HG02970 (cell line): ENCODE results near the gene FBXL7.

Experiments used
- ATAC-seq: cut with Tn5 transposase; IDR thresholded peaks from one replicate; pipeline ENCODE4 v1.9.1; 2021; ENCODE audit warnings: mild to moderate bottlenecking, moderate library complexity, moderate number of reproducible peaks; ENCODE audit not compliant: unreplicated experiment, low FRiP score

FBXL7 gene

GRCh38 chr5:15501091-15501791 lies 1.3 kb downstream of the FBXL7 start:
- ATAC-seq = no peak

DNA sequence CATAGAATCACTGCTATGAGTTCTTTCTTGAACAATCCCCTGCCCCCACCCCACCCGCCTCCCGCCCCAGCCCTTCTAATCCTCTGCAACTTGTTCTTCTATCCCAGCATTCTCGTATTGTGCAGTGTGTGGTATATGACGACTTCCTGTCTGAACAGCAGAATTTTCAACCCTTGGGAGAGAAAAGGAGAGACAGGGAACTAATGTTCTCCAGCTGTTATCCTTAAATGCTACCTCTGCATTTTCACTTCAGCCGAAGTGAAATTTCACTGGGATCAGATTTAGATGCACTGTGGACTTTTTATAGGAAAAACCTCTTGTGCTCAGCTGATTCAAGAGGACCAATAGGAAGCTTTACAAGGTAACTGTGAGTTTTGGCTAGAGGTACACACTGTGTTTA lies 2.2 kb downstream of the FBXL7 start:
- no peak for ATAC-seq

GRCh38 chr5:15506146-15506545 lies 6.2 kb downstream of the FBXL7 start:
- ATAC-seq = no peak

DNA sequence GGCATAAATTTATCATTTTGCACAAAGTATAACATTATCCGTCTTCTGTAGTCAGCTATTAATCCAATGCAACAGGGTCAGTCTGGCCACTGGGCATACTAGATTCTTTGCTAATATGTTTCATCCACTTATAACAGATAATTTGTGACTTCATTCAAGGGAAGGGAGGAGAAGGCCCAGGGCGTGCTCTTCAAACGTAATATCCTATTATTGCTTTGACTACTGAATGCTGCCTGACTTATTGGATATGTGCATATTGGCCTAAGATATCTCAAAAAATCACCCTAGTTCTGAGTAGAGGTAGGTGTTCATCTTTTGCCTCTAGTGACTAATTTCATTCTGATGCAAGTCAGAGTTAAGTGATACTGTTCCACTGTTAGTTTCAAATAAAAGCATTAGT lies 6.9 kb downstream of the FBXL7 start:
- ATAC-seq = no peak

GRCh38 chr5:15510092-15510491 lies 10.1 kb downstream of the FBXL7 start:
- no peak for ATAC-seq

DNA sequence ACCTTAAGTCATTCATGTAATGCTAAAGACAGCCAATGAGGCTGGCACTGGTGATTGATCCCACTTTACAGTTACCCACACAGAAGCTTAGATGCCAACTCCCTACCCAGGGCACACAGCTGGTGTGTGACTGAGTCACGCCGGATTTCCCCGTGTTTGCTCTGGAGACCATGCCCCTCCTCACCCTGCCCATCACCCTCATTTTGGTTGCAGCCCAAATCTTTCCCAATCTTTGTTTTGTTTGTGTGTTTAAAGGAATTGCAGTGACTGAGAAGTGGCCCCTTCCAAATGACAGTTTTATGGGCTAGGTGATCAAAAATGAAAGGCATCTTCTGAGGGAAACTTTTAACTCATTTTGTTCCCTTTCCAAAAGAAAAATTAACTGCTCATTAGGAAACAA lies 10.9 kb downstream of the FBXL7 start:
- ATAC-seq = no peak

GRCh38 chr5:15513431-15513830 lies 13.5 kb downstream of the FBXL7 start:
- ATAC-seq = no peak

- no peak for ATAC-seq
Observed at GRCh38 chr5:15513911-15514310, 13.9 kb downstream of the FBXL7 start.

- ATAC-seq = no peak
Observed at GRCh38 chr5:15515229-15515628, 15.2 kb downstream of the FBXL7 start.

DNA sequence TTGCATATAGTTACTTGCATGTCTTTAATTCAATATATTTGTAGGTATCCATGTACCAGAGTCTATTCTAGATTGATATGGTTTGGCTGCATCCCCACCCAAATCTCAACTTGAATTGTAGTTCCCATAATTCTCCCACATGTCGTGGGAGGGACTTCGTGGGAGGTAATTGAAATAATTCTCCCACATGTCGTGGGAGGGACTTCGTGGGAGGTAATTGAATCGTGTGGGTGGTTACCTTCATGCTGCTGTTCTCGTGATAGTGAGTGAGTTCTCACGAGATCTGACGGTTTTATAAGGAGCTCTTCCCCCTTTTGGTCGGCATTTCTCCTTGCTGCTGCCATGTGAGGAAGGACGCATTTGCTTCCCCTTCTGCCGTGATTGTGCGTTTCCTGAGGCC lies 16.5 kb downstream of the FBXL7 start:
- no peak for ATAC-seq

- no peak for ATAC-seq
Observed at GRCh38 chr5:15518786-15519185, 18.8 kb downstream of the FBXL7 start.

DNA sequence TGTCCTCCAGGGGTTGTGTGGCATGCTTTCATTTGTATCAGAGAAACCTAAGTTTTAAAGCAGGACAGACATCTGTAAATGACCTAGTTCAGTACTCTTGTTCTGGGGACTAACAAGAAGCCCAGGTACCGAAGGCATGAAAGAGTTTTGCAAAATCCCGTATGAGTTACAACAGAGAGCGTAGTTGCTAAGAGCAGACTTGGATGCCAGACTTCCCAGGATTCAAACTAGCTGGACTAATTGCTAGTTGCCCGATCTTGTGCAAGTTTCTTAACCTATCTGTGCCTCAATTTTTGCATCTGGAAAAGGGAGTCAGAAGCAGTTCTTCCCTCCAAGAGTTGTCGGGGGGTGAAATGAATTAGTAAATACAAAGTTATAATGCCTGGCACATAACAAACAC lies 20.9 kb downstream of the FBXL7 start:
- no peak for ATAC-seq

GRCh38 chr5:15521381-15522186 lies 21.6 kb downstream of the FBXL7 start:
- no peak for ATAC-seq

GRCh38 chr5:15522187-15522520 lies 22.2 kb downstream of the FBXL7 start:
- no peak for ATAC-seq

- no peak for ATAC-seq
Observed at GRCh38 chr5:15524712-15525111, 24.7 kb downstream of the FBXL7 start.

DNA sequence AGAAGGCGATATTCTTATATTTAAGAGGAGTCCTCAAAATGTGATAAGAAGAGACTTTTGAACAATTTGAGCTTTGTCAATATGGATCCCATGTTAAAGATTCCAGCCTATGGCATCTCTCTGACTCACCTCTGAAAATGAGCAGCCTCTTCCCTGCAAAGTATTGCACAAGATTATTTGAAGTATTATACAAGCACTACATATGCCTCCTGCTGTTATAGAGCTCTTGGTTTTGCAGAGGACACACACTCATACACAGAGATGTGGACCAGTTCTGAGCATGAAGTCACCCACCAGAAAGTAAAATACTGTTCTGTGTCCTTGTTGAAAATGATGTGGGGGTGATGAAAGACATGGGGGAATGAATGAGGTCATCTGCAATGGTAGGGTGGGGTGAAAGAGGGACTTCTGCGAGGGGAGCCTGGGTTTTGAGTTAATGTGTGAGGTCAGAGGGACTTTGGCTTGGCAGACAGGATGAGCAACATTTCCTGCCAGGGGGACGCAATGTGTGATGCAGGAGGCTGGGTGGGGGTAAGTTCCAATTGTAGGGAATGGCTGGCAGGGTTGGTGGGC lies 25.8 kb downstream of the FBXL7 start:
- no peak for ATAC-seq

DNA sequence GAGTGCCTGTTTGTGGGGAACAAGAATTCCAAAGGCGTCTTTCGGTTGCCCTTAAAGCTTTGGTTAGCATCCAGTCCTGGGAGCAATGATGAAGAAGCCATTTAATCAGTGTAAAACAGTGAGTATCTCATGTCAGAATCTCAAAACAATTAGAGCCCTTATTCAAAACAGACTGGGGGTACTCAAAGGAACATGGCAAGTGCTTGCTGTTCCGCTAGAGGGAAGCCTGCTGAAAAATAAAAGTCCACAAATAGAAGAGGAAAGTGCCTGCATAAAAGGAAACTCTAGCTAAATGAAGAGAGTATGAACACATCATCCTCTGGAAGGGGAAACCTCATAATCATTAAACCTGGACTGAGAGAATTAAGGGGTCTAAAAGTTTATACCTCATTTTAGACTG lies 26.4 kb downstream of the FBXL7 start:
- no peak for ATAC-seq

DNA sequence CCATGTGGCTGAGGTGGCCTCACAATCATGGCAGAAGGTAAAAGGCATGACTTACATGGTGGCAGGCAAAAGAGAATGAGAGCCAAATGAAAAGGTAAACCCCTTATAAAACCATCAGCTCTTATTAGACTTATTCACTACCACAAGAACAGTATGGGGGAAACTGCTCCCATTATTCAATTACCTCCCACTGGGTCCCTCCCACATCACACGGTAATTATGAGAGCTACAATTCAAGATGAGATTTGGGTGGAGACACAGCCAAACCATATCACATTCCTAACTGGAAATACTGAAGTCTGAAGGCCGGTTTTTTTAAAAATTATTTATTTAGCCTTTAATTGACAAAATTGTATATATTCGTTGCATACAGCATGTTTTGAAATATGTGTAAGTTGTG lies 28.5 kb downstream of the FBXL7 start:
- ATAC-seq = no peak

- no peak for ATAC-seq
Observed at GRCh38 chr5:15529013-15529412, 29.0 kb downstream of the FBXL7 start.

DNA sequence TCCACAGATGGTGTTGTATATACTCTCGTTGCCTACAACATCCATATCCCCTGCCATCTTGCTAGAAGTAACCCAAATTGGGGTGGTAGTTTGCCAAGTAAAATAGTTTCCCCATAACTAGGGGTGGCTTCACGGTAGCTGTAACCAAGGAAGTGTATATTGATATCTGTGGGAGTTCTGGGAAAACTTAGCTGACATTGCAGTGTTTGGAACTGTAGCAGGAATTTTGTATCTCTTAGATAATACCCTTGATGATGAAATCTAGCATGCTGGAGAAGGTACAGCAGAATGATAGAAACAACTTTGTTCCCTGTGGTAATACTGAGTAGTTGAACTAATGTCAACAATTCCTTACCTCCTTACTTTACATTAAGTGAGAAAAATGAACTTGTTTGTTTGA lies 29.8 kb downstream of the FBXL7 start:
- no peak for ATAC-seq

- no peak for ATAC-seq
Observed at GRCh38 chr5:15533129-15533893, 33.3 kb downstream of the FBXL7 start.
